GM23338 (cell line): ENCODE results near the gene SLC25A24. TPM values are rescaled to one million over a fixed set of nuclear protein-coding genes. Genes with fewer than 3 reads are reported as not detected.

ENCODE experiments used
- ATAC-seq: fragments of 200-7000 bp; cut with Tn5 transposase; 3 replicates; pipeline ENCODE4 v1.9.1; 2020
- DNase-seq: peaks from one replicate; pipeline ENCODE4 v3.0.0-alpha.2; 2015; ENCODE audit warnings: low spot score
- H2AFZ ChIP-seq: fragments of 200-600 bp; sonication (generic); 2 replicates; pipeline ENCODE4 v1.8.0; 2016; ENCODE audit warnings: antibody characterized with exemption, mild to moderate bottlenecking, moderate library complexity
- H3F3A ChIP-seq: fragments of 200-600 bp; sonication (generic); replicated peaks from 2 replicates; pipeline ENCODE4 v1.8.0; 2017; ENCODE audit warnings: antibody characterized with exemption, mixed run types, low read depth
- H3K27ac ChIP-seq: fragments of 200-600 bp; sonication (generic); 2 replicates; pipeline ENCODE4 v1.6.1; 2016; ENCODE audit warnings: low read depth
- H3K27me3 ChIP-seq: fragments of 200-600 bp; sonication (generic); 2 replicates; pipeline ENCODE4 v1.8.0; 2016; ENCODE audit warnings: mild to moderate bottlenecking, mixed run types, moderate library complexity; ENCODE audit not compliant: insufficient read depth
- H3K36me3 ChIP-seq: fragments of 200-600 bp; sonication (generic); 2 replicates; pipeline ENCODE4 v1.8.0; 2016; ENCODE audit warnings: mild to moderate bottlenecking; ENCODE audit not compliant: insufficient read depth
- H3K4me1 ChIP-seq: fragments of 200-600 bp; sonication (generic); 2 replicates; pipeline ENCODE4 v1.8.0; 2016; ENCODE audit warnings: mild to moderate bottlenecking, moderate library complexity; ENCODE audit not compliant: insufficient read depth
- H3K4me2 ChIP-seq: fragments of 200-600 bp; sonication (generic); 2 replicates; pipeline ENCODE4 v1.7.1; 2017; ENCODE audit warnings: mixed run types
- H3K4me3 ChIP-seq: fragments of 200-600 bp; sonication (generic); 2 replicates; pipeline ENCODE4 v1.6.1; 2016; ENCODE audit warnings: mixed run types
- H3K79me2 ChIP-seq: fragments of 200-600 bp; sonication (generic); replicated peaks from 2 replicates; pipeline ENCODE4 v1.8.0; 2017; ENCODE audit warnings: mild to moderate bottlenecking; ENCODE audit not compliant: insufficient read depth
- H3K9me2 ChIP-seq: fragments of 200-600 bp; sonication (generic); 2 replicates; pipeline ENCODE4 v1.8.0; 2017; ENCODE audit not compliant: insufficient read depth
- H4K20me1 ChIP-seq: fragments of 200-600 bp; sonication (generic); replicated peaks from 2 replicates; pipeline ENCODE4 v1.8.0; 2017; ENCODE audit warnings: mild to moderate bottlenecking; ENCODE audit not compliant: insufficient read depth
- H3K27ac Mint-ChIP-seq: 2 replicates; pipeline ENCODE4 v1.8.0; 2020; ENCODE audit warnings: inconsistent platforms, mild to moderate bottlenecking, moderate library complexity, mixed read lengths
- H3K27me3 Mint-ChIP-seq: 3 replicates; pipeline ENCODE4 v1.8.0; 2022; ENCODE audit warnings: low read depth, mild to moderate bottlenecking, moderate library complexity, mixed read lengths, inconsistent platforms; ENCODE audit not compliant: insufficient read depth, poor library complexity
- H3K36me3 Mint-ChIP-seq: 3 replicates; pipeline ENCODE4 v1.8.0; 2021; ENCODE audit warnings: low read depth, mild to moderate bottlenecking, inconsistent platforms, moderate library complexity, mixed read lengths
- H3K4me1 Mint-ChIP-seq: 3 replicates; pipeline ENCODE4 v1.8.0; 2020; ENCODE audit warnings: mild to moderate bottlenecking, inconsistent platforms, mixed read lengths
- H3K4me3 Mint-ChIP-seq: 3 replicates; pipeline ENCODE4 v1.8.0; 2021; ENCODE audit warnings: moderate library complexity, mild to moderate bottlenecking, inconsistent platforms, mixed read lengths
- H3K9me3 Mint-ChIP-seq: 3 replicates; pipeline ENCODE4 v1.8.0; 2020; ENCODE audit warnings: moderate library complexity, mild to moderate bottlenecking, inconsistent platforms, mixed read lengths
- POLR2AphosphoS5 ChIP-seq: IDR thresholded peaks from 2 replicates; pipeline ENCODE4 v1.6.1; 2016; ENCODE audit warnings: antibody characterized with exemption, low read depth
- polyA plus RNA-seq: library from polyadenylated mRNA; unstranded; fragments of >200 nt; fragmentation: Nextera tagmentation; extraction: Ambion mirVana; gene quantifications from 2 replicates; pipeline ENCODE4 v1.2.1, GENCODE V29; 2016
- total RNA-seq: library from RNA; depleted of rRNA; stranded (reverse); fragments of >200 nt; shearing (Covaris generic); gene quantifications from 2 replicates; pipeline ENCODE4 v1.2.3, GENCODE V29; 2014
- TF ChIP-seq, protein P1 (sequence below): fragments of 250-450 bp; sonication (Bioruptor Pico); IDR thresholded peaks from 2 replicates; pipeline ENCODE4 v1.5.0; 2020; ENCODE audit warnings: mild to moderate bottlenecking, moderate library complexity
- TF ChIP-seq, protein P2 (sequence below), 2 experiments: fragments of 200-600 bp in 1 of 2; sonication (generic) in 1 of 2; conservative IDR thresholded peaks; 2 replicates each; pipeline versions ENCODE4 v1.5.1 to v1.6.1; 2016 to 2017; ENCODE audit warnings: antibody characterized with exemption in 2 of 2, low read depth in 2 of 2, mild to moderate bottlenecking in 2 of 2, moderate library complexity in 1 of 2
- TF ChIP-seq, protein P3 (sequence below): IDR thresholded peaks from one replicate; pipeline ENCODE4 v1.6.1; 2018; ENCODE audit warnings: antibody characterized with exemption; ENCODE audit not compliant: unreplicated experiment

The SLC25A24 gene
- total and polyA plus RNA-seq, 2 experiments from 2014 or later = 17.4 to 46.0 TPM

DNA sequence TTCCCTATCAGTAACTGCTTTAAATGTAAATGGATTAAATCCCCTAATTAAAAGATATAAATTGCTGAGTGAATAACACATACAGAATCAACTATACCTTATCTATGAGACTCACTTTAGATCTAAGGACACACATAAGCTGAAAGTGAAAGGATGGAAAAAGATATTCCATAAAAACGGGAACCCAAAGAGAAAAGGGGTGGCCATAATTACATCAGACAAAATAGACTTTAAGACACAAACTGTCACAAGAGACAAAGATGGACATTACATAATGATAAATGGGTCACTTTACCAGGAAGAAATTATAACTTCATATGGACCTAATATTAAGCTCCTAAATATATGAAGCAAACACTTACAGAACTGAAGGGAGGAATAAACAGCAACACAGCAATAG is 59.2 kb downstream of the SLC25A24 start:
- H3K79me2 ChIP-seq = no peaks in the 10 kb centered on the region
- peaks cover 42% of the 10 kb centered on the region for H3K36me3 Mint-ChIP-seq

More for the DNA sequence above, 59.2 kb downstream of the SLC25A24 start:
- Histone ChIP-seq H3K9me2 (no peaks in the 10 kb centered on the region), H2AFZ (no peak overlapping the region), H3K4me3 (no peak overlapping the region), H3K36me3 (0 out of 2 replicates have a peak, but pooled peaks cover 7% of the 10 kb centered on the region), H3K4me1 (no peaks in the 10 kb centered on the region), H3K27ac (no peak overlapping the region), H3K4me2 (no peak overlapping the region), H4K20me1 (no peaks in the 10 kb centered on the region), H3K27me3 (no peaks in the 10 kb centered on the region), H3F3A (no peaks in the 10 kb centered on the region)
- DNase-seq = no peak
- no peak overlapping the region for H3K27ac Mint-ChIP-seq
- H3K27me3 Mint-ChIP-seq = no peaks in the 10 kb centered on the region
- H3K4me1 Mint-ChIP-seq = no peaks in the 10 kb centered on the region
- ATAC-seq = no peak
- H3K9me3 Mint-ChIP-seq = 0 out of 3 replicates have a peak, but pooled peaks cover 1% of the 10 kb centered on the region
- H3K4me3 Mint-ChIP-seq = no peak overlapping the region
- TF ChIP-seq, protein P1, sequence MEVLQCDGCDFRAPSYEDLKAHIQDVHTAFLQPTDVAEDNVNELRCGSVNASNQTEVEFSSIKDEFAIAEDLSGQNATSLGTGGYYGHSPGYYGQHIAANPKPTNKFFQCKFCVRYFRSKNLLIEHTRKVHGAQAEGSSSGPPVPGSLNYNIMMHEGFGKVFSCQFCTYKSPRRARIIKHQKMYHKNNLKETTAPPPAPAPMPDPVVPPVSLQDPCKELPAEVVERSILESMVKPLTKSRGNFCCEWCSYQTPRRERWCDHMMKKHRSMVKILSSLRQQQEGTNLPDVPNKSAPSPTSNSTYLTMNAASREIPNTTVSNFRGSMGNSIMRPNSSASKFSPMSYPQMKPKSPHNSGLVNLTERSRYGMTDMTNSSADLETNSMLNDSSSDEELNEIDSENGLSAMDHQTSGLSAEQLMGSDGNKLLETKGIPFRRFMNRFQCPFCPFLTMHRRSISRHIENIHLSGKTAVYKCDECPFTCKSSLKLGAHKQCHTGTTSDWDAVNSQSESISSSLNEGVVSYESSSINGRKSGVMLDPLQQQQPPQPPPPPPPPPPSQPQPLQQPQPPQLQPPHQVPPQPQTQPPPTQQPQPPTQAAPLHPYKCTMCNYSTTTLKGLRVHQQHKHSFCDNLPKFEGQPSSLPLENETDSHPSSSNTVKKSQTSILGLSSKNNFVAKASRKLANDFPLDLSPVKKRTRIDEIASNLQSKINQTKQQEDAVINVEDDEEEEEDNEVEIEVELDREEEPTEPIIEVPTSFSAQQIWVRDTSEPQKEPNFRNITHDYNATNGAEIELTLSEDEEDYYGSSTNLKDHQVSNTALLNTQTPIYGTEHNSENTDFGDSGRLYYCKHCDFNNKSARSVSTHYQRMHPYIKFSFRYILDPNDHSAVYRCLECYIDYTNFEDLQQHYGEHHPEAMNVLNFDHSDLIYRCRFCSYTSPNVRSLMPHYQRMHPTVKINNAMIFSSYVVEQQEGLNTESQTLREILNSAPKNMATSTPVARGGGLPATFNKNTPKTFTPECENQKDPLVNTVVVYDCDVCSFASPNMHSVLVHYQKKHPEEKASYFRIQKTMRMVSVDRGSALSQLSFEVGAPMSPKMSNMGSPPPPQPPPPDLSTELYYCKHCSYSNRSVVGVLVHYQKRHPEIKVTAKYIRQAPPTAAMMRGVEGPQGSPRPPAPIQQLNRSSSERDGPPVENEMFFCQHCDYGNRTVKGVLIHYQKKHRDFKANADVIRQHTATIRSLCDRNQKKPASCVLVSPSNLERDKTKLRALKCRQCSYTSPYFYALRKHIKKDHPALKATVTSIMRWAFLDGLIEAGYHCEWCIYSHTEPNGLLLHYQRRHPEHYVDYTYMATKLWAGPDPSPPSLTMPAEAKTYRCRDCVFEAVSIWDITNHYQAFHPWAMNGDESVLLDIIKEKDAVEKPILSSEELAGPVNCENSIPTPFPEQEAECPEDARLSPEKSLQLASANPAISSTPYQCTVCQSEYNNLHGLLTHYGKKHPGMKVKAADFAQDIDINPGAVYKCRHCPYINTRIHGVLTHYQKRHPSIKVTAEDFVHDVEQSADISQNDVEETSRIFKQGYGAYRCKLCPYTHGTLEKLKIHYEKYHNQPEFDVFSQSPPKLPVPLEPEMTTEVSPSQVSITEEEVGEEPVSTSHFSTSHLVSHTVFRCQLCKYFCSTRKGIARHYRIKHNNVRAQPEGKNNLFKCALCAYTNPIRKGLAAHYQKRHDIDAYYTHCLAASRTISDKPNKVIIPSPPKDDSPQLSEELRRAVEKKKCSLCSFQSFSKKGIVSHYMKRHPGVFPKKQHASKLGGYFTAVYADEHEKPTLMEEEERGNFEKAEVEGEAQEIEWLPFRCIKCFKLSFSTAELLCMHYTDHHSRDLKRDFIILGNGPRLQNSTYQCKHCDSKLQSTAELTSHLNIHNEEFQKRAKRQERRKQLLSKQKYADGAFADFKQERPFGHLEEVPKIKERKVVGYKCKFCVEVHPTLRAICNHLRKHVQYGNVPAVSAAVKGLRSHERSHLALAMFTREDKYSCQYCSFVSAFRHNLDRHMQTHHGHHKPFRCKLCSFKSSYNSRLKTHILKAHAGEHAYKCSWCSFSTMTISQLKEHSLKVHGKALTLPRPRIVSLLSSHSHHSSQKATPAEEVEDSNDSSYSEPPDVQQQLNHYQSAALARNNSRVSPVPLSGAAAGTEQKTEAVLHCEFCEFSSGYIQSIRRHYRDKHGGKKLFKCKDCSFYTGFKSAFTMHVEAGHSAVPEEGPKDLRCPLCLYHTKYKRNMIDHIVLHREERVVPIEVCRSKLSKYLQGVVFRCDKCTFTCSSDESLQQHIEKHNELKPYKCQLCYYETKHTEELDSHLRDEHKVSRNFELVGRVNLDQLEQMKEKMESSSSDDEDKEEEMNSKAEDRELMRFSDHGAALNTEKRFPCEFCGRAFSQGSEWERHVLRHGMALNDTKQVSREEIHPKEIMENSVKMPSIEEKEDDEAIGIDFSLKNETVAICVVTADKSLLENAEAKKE = no peak
- TF ChIP-seq POLR2AphosphoS5 = no peak
- TF ChIP-seq, protein P2, sequence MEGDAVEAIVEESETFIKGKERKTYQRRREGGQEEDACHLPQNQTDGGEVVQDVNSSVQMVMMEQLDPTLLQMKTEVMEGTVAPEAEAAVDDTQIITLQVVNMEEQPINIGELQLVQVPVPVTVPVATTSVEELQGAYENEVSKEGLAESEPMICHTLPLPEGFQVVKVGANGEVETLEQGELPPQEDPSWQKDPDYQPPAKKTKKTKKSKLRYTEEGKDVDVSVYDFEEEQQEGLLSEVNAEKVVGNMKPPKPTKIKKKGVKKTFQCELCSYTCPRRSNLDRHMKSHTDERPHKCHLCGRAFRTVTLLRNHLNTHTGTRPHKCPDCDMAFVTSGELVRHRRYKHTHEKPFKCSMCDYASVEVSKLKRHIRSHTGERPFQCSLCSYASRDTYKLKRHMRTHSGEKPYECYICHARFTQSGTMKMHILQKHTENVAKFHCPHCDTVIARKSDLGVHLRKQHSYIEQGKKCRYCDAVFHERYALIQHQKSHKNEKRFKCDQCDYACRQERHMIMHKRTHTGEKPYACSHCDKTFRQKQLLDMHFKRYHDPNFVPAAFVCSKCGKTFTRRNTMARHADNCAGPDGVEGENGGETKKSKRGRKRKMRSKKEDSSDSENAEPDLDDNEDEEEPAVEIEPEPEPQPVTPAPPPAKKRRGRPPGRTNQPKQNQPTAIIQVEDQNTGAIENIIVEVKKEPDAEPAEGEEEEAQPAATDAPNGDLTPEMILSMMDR (conservative IDR thresholded peaks at IDR 0.05; ENCODE audit: low read depth in 2 of 2) = no peak
- TF ChIP-seq, protein P3, sequence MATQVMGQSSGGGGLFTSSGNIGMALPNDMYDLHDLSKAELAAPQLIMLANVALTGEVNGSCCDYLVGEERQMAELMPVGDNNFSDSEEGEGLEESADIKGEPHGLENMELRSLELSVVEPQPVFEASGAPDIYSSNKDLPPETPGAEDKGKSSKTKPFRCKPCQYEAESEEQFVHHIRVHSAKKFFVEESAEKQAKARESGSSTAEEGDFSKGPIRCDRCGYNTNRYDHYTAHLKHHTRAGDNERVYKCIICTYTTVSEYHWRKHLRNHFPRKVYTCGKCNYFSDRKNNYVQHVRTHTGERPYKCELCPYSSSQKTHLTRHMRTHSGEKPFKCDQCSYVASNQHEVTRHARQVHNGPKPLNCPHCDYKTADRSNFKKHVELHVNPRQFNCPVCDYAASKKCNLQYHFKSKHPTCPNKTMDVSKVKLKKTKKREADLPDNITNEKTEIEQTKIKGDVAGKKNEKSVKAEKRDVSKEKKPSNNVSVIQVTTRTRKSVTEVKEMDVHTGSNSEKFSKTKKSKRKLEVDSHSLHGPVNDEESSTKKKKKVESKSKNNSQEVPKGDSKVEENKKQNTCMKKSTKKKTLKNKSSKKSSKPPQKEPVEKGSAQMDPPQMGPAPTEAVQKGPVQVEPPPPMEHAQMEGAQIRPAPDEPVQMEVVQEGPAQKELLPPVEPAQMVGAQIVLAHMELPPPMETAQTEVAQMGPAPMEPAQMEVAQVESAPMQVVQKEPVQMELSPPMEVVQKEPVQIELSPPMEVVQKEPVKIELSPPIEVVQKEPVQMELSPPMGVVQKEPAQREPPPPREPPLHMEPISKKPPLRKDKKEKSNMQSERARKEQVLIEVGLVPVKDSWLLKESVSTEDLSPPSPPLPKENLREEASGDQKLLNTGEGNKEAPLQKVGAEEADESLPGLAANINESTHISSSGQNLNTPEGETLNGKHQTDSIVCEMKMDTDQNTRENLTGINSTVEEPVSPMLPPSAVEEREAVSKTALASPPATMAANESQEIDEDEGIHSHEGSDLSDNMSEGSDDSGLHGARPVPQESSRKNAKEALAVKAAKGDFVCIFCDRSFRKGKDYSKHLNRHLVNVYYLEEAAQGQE = no peak
